Measurements from ENCODE around the gene RREB1. TPM values are rescaled to one million over a fixed set of nuclear protein-coding genes. Genes with fewer than 3 reads are reported as not detected.

Gene RREB1
- 100 to 1,000 TPM in 2 of 6 donors, 10 to 100 TPM in 4; 44.2 to 112 (median 60.5) TPM for total RNA-seq

DNA sequence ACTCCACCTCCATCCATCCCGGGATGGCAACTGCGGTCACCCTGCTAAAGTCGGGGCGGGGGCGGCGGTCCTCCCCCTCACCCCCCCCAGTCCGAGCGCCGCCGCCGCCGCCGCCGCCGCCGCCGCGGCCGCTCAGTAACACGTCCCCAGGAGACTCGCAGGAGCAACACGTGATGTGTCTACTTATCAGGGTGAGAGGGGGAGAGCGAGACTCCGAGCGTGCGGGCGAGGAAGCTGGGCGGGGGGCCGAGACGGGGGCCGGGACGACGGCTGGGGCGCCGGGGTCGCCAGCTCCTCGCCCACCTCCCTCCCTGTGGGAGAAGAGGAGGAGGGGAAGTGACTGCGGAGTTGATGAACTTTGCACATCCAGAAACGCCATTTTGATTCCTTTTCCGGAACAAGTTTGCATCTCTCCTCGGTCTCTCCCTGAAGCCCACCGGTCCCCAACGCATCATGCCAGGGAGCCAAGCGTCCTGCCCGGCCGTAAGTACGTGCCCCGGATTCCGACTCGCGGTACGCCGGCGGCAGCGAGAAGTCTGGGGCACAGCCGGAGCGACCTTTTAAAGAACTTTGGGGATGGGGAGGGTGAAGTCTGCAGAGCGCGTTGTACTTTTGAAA is at the start of gene RREB1:
RREB1 (plus strand) TSS at position 384 of the 618 bp plus-strand sequence. CDS start 73,951 bp downstream, outside the sequence.
- WGBS, 2 donors, result 0 to 1% methylated on average over 23 to 35 of the region's 59 CpGs
- Histone ChIP-seq H3K27ac (peak within 1 kb of the TSS; percentile 93 to 96 (median 95)), H3K27me3 (no peaks in the 10 kb centered on the region), H3K4me1 (peaks cover 18 to 37% (median 26%) of the 10 kb centered on the region in 4 donors), H3K9me3 (no peaks in the 10 kb centered on the region), H3K4me3 (peak within 1 kb of the TSS; percentile 65 to 99 (median 90)), H3K36me3 (no peaks in the 10 kb centered on the region)
- TF ChIP-seq, protein P1, sequence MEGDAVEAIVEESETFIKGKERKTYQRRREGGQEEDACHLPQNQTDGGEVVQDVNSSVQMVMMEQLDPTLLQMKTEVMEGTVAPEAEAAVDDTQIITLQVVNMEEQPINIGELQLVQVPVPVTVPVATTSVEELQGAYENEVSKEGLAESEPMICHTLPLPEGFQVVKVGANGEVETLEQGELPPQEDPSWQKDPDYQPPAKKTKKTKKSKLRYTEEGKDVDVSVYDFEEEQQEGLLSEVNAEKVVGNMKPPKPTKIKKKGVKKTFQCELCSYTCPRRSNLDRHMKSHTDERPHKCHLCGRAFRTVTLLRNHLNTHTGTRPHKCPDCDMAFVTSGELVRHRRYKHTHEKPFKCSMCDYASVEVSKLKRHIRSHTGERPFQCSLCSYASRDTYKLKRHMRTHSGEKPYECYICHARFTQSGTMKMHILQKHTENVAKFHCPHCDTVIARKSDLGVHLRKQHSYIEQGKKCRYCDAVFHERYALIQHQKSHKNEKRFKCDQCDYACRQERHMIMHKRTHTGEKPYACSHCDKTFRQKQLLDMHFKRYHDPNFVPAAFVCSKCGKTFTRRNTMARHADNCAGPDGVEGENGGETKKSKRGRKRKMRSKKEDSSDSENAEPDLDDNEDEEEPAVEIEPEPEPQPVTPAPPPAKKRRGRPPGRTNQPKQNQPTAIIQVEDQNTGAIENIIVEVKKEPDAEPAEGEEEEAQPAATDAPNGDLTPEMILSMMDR (IDR thresholded peaks at IDR 0.05), result no peak
- TF ChIP-seq POLR2AphosphoS5 (IDR thresholded peaks at IDR 0.05) (peak; percentile 2 to 80), EP300 (IDR thresholded peaks at IDR 0.05) (no peak), POLR2A (IDR thresholded peaks at IDR 0.05) (peak in 2 of 4 donors; percentile 23 to 65)
- DNase-seq (peak; percentile 82 to 92), ATAC-seq (ENCODE audit: low FRiP score in 2 of 2) (peak; percentile 74 to 80)

DNA sequence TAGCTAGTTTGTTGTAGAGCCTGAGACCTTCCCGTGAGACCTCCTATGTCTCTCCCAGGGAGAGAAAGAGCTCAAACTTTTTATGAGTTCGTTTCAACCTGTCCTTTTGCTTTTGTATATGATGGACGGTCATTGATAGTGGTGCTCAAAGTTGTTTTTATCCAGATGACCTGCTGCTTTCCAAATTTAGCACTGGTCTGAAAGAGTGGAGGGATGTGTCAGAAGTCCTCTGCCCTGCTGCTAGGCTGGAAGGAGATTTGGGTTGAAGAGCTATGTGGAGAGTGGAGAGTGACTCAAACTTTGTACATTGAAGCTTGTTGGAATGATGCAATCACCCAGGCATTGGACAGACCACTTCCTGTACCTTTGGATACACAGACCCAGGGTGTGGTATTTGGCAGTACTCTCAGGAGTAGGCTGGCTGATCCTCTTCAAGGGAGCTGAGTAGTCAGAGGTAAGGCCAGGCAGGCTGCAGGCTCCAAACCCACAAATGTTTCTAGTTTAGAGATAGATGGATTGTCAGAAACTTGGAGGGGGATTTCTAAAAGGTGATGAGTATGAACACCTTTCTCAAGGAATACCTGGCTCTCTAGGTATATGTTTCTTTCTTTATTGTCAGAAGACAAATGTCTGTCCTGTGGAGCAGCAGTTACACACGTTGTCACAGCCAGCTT is 49.4 kb upstream of the RREB1 start:
- Histone ChIP-seq H3K4me3 (no peak overlapping the region), H3K4me1 (peaks cover 3 to 14% (median 9%) of the 10 kb centered on the region in 4 donors), H3K27ac (peak overlapping the region; percentile 34 to 76 (median 57)), H3K36me3 (no peaks in the 10 kb centered on the region), H3K27me3 (no peaks in the 10 kb centered on the region), H3K9me3 (no peaks in the 10 kb centered on the region)
- peak; percentile 90 to 93 for ATAC-seq (ENCODE audit: low FRiP score in 2 of 2)
- peak in 1 of 2 donors; percentile 93 for DNase-seq
- 63 to 82% methylated on average over 4 of the region's 4 CpGs for WGBS, 2 donors
- TF ChIP-seq POLR2AphosphoS5 (IDR thresholded peaks at IDR 0.05), result peak; percentile 61 to 70
- TF ChIP-seq EP300 (IDR thresholded peaks at IDR 0.05), result peak in 1 of 4 donors; percentile 84
- TF ChIP-seq, protein P1 (IDR thresholded peaks at IDR 0.05), result no peak
- peak in 1 of 4 donors; percentile 57 for TF ChIP-seq POLR2A (IDR thresholded peaks at IDR 0.05)

DNA sequence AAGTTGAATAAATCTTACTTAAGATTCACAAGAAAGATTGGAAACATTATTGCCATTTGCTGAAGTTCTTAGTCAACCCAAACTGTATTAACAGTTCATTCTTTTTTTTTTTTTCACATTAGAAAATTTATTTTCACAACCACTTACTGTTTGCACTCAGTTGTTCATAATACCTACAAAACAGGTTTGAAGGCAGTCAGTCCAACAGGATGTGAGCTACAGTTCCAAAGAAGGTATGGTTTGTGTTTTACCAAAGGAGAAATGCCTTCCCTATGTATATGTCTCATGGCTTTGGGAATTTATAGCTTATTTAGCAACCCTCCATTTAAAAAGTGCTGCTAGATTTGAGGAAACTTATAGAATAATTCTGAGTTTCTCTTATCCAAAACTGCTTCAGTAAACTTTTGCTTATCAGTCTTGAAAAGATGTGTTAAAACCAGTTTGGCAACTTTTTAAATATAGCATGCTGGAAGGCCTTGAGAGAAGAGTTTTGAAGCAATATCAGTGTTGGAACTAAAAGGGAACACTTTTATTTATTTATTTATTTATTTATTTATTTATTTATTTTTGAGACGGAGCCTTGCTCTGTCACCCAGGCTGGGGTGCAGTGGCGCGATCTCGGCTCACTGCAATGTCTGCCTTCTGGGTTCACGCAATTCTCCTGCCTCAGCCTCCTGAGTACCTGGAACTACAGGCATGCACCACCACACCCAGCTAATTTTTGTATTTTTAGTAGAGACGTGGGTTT is 46.8 kb upstream of the RREB1 start:
- Histone ChIP-seq H3K27me3 (no peaks in the 10 kb centered on the region), H3K4me1 (peaks cover 3 to 14% (median 9%) of the 10 kb centered on the region in 4 donors), H3K9me3 (no peaks in the 10 kb centered on the region), H3K4me3 (no peak overlapping the region), H3K27ac (peak overlapping the region; percentile 18 to 76 (median 33)), H3K36me3 (no peaks in the 10 kb centered on the region)
- ATAC-seq (ENCODE audit: low FRiP score in 2 of 2) (no peak), DNase-seq (no peak)
- TF ChIP-seq, protein P1 (IDR thresholded peaks at IDR 0.05), result no peak
- TF ChIP-seq POLR2AphosphoS5 (IDR thresholded peaks at IDR 0.05) (no peak), EP300 (IDR thresholded peaks at IDR 0.05) (no peak), POLR2A (IDR thresholded peaks at IDR 0.05) (no peak)
- 50 to 86% methylated on average over 6 of the region's 6 CpGs for WGBS, 2 donors

GRCh38 chr6:7062451-7063162 is 45.2 kb upstream of the RREB1 start:
- peaks cover 3 to 14% (median 9%) of the 10 kb centered on the region in 4 donors for H3K4me1 ChIP-seq
- H3K4me3 ChIP-seq, result no peak overlapping the region
- 49 to 62% methylated on average over 11 of the region's 11 CpGs for WGBS, 2 donors
- H3K27me3 ChIP-seq, result no peaks in the 10 kb centered on the region
- DNase-seq (peak in 1 of 2 donors; percentile 82), ATAC-seq (ENCODE audit: low FRiP score in 2 of 2) (peak; percentile 31 to 82)
- no peak for TF ChIP-seq POLR2A (IDR thresholded peaks at IDR 0.05)
- no peak for TF ChIP-seq POLR2AphosphoS5 (IDR thresholded peaks at IDR 0.05)
- TF ChIP-seq, protein P1 (IDR thresholded peaks at IDR 0.05), result no peak
- TF ChIP-seq EP300 (IDR thresholded peaks at IDR 0.05), result no peak
- peak overlapping the region; percentile 20 to 67 (median 42) for H3K27ac ChIP-seq
- no peaks in the 10 kb centered on the region for H3K36me3 ChIP-seq
- no peaks in the 10 kb centered on the region for H3K9me3 ChIP-seq

All from upper lobe of left lung (tissue), 6 donors.